K562 (cell line): ENCODE data around the gene UNC45A. TPM values are rescaled to one million over a fixed set of nuclear protein-coding genes. Genes with fewer than 3 reads are reported as not detected.

Experiments used
- CEBPZ ChIP-seq: fragments of 150-350 bp; IDR thresholded peaks from 2 replicates; pipeline ENCODE4 v1.6.1; 2014; ENCODE audit warnings: low read depth, mild to moderate bottlenecking, low read length, borderline replicate concordance
- MAFK ChIP-seq: IDR thresholded peaks from 2 replicates; pipeline ENCODE4 v1.6.1; 2011; ENCODE audit warnings: low read length, improper control_type of control experiment
- PATZ1 ChIP-seq: fragments of 250-450 bp; sonication (Bioruptor Pico); IDR thresholded peaks from 2 replicates; pipeline ENCODE4 v1.5.0; 2020; ENCODE audit warnings: mild to moderate bottlenecking, borderline replicate concordance
- POLR2A ChIP-seq: fragments of 450-650 bp; conservative IDR thresholded peaks from 2 replicates; pipeline ENCODE4 v1.6.1; 2016
- RNF219 ChIP-seq: fragments of 250-450 bp; sonication (Bioruptor Pico); IDR thresholded peaks from 2 replicates; pipeline ENCODE4 v1.5.0; 2022; ENCODE audit warnings: mild to moderate bottlenecking
- SAFB ChIP-seq: fragments of 200-400 bp; formaldehyde crosslinking; IDR thresholded peaks from 2 replicates; pipeline ENCODE4 v1.6.1; 2017; ENCODE audit warnings: low read depth, low read length, borderline replicate concordance
- THAP7 ChIP-seq: fragments of 250-450 bp; sonication (Bioruptor Pico); IDR thresholded peaks from 2 replicates; pipeline ENCODE4 v1.5.0; 2021
- ZNF133 ChIP-seq: fragments of 250-450 bp; sonication (Bioruptor Pico); IDR thresholded peaks from 2 replicates; pipeline ENCODE4 v1.4.0; 2020; ENCODE audit warnings: mild to moderate bottlenecking
- ZNF134 ChIP-seq: fragments of 250-450 bp; sonication (Bioruptor Pico); conservative IDR thresholded peaks from 2 replicates; pipeline ENCODE4 v1.4.0; 2020
- ZNF311 ChIP-seq: fragments of 250-450 bp; sonication (Bioruptor Pico); IDR thresholded peaks from 2 replicates; pipeline ENCODE4 v1.4.0; 2020; ENCODE audit warnings: mild to moderate bottlenecking, moderate library complexity
- ZNF398 ChIP-seq: fragments of 250-450 bp; sonication (Bioruptor Pico); IDR thresholded peaks from 2 replicates; pipeline ENCODE4 v1.8.0; 2021; ENCODE audit warnings: moderate library complexity, mild to moderate bottlenecking, inconsistent platforms
- ZNF444 ChIP-seq: fragments of 250-450 bp; sonication (Bioruptor Pico); IDR thresholded peaks from 2 replicates; pipeline ENCODE4 v1.4.0; 2020; ENCODE audit warnings: mild to moderate bottlenecking, moderate library complexity
- ZNF511 ChIP-seq: sonication (generic); formaldehyde crosslinking; IDR thresholded peaks from 2 replicates; pipeline ENCODE4 v1.8.0; 2022; ENCODE audit warnings: mild to moderate bottlenecking, missing genetic modification reagents
- polyA plus RNA-seq, 8 experiments: library from polyadenylated mRNA; depleted of rRNA in 4 of 8; stranded (reverse) in 5 of 8; unstranded in 3 of 8; fragments of >200 nt; fragmentation: Nextera tagmentation in 2 of 8; fragmentation: Illumina TruSeq in 1 of 8; extraction: Ambion mirVana in 2 of 8; extraction: Trizol in 1 of 8; gene quantifications; 2 replicates each; pipeline versions ENCODE4 v1.2.1 to v1.2.3, GENCODE V29; 2011 to 2014; ENCODE audit warnings: inconsistent platforms in 1 of 8, missing spikeins in 1 of 8
- total RNA-seq, 7 experiments: library from RNA; depleted of rRNA in 6 of 7; stranded (reverse); fragments of >200 nt in 6 of 7; fragmentation: Illumina TruSeq in 2 of 7; extraction: Trizol in 2 of 7; gene quantifications; 2 replicates each; pipeline versions ENCODE4 v1.2.1 to v1.2.3, GENCODE V29; 2011 to 2021; ENCODE audit warnings: low replicate concordance in 1 of 7

Gene UNC45A
- total and polyA plus RNA-seq, 9 of the 15 experiments (the other 6 are each of a cell fraction or from before 2014, with no cell fraction given) = 22.4 to 79.3 (median 43.7) TPM

GRCh38 chr15:90931828-90932659, 3.0 kb upstream of the UNC45A start, which contains the start of gene HDDC3 (continued):
- TF ChIP-seq ZNF134 (CRISPR knock-in tag) (0 out of 2 replicates have a peak, but pooled peaks have one; percentile 7), CEBPZ (no peak), THAP7 (CRISPR knock-in tag) (no peak), SAFB (peak; percentile 77), RNF219 (CRISPR knock-in tag) (no peak), ZNF511 (CRISPR knock-in tag) (no peak; the same call in 1 of the 2 replicates), ZNF398 (CRISPR knock-in tag) (no peak), ZNF133 (CRISPR knock-in tag) (0 out of 2 replicates have a peak, but pooled peaks have one; percentile 23), PATZ1 (CRISPR knock-in tag) (no peak), MAFK (0 out of 2 replicates have a peak, but pooled peaks have one; percentile 12), ZNF311 (no peak), POLR2A (peak; percentile 89), ZNF444 (no peak)
